Superior temporal gyrus (tissue), 1 donor: ENCODE data around the gene ITCH.
"Not testable (repeated sequence)": the region's sequence is repeated elsewhere in the genome, so short reads cannot be mapped to it uniquely, and the experiment has no call there.

Experiments
- DNase-seq: peaks from one replicate; pipeline ENCODE4 v3.0.0-alpha.2; 2016; ENCODE audit errors: extremely low spot score

ITCH gene

DNA sequence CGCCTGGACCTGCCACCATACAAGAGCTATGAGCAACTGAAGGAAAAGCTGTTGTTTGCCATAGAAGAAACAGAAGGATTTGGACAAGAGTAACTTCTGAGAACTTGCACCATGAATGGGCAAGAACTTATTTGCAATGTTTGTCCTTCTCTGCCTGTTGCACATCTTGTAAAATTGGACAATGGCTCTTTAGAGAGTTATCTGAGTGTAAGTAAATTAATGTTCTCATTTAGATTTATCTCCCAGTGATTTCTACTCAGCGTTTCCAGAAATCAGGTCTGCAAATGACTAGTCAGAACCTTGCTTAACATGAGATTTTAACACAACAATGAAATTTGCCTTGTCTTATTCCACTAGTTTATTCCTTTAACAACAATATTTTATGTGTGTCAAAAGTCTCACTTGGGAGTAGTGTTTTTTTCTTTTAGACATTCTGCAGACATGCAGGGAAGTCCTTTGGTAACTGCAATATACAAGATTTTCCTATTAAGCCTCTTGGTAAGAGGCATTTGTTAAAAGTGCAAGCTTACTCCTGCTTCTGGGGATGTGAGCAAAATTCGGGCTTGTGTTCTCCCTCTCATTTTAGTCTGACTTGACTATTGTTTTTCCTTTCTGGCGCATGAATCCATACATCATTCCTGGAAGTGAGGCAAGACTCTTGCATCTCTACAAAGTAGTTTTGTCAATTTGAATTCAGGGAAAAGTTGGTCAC lies 144.8 kb downstream of the ITCH start:
- DNase-seq = peak; percentile 36

DNA sequence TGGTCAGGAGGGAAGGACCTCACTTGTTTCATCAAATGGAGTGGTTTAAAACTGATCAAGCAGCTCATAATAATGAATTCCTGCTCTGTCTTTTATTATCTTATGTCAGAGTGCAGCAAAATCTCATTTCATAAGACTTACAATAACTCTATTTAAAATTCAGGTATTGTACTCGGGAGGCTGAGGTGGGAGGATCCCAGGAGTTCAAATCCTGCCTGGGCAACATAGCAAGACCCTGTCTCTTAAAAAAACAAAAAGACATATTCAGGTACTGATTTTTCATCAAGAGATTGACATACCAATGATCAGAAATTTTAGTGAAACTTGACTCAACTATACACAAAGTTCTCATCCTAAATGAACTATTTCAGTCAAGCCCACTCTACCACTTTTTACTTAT lies 147.5 kb downstream of the ITCH start:
- DNase-seq = no peak

DNA sequence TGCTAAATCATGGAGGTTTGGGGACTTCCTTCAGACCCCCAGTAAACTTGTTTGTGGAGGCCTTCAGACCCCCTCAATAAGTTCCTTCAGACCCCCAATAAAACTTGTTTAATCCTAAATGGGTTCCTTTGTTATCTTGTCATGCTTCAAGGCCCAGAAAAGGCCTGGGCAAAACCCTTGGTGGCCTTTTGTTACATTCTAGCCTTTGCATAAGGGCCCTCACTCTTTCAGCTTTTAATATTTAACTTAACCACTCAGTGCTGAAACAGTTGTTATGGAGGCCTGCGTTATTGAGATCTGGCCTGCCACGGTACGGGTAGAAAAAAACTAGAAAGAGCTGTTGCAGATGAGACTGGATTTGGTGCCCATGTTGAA lies 148.8 kb downstream of the ITCH start:
- no peak for DNase-seq

DNA sequence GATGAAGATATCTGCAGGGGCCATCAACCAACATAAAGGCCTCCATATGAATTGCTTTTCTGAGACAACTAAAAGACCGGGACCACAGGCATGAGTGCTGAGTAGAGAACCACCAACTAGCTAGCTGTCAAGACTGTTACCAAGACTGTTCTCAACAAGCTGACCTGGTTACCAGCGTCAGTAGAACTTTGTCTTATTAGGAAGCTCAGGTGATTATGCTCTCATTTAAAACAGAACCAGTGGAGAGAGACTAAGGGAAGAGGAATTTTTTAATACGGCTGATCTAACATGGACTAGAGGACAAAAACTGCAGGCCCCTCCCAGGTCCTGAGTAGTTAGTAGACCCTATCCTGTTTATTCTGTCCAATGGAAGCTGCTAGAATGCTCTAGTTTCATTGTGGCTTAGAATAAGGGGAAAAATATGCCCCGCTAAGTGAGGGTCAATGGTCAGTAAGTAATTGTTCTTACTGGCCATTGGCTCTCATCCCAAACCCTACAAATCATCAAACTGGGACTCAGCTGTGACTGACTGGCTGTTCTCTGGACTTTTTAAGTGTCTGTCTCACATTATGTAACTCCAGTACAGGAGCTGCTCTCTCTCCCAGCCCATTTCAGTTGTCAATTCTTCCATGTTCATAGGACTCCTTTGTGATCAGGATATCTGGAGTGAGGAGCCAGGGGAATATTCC lies 149.3 kb downstream of the ITCH start:
- no peak for DNase-seq

- no peak for DNase-seq
Observed at GRCh38 chr20:34512955-34513419, 149.9 kb downstream of the ITCH start.

GRCh38 chr20:34514034-34514433 lies 151.0 kb downstream of the ITCH start:
- DNase-seq = not testable (repeated sequence)

- DNase-seq = no peak
Observed at GRCh38 chr20:34514897-34515483, 151.9 kb downstream of the ITCH start.

DNA sequence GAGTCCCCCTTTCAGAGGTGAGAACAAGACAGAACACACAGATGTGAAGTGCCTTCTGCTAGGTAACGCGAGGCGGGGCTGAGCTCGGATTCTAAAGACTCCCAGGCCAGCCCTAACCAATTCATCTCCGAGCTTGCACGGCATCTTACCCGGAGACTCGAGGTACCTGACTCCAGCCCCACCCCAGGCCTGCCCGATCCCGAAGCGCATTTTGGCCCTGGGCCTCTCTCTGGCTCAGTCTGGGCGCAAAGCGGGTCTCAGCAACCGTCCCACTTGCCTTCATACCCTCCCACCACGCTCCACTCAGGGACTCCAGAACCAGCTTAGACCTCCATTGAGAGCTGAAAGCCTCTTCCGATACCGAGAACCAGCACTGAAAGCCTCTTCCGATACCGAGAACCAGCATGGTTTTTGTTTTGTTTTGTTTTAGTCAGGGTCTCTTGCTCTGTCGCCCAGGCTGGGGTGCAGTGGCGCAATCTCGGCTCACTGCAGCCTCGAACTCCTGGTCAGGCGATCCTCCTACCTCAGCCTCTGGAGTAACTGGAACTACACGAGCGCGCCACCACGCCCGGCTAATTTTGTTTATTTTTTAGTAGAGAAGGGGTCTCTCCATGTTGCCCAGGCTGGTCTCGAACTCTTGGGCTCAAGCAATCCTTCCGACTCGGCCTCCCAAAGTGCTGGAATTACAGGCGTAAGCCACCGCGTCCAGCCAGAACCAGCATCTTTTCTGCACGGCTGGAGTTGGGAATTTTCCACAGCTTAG lies 152.6 kb downstream of the ITCH start:
- no peak for DNase-seq

- peak; percentile 99 for DNase-seq
Observed at GRCh38 chr20:34516247-34517113, 153.4 kb downstream of the ITCH start, which contains the start of gene DYNLRB1. TSS of gene DYNLRB1 (plus strand) at chr20:34516422. CDS start at chr20:34516459, 37 bp downstream.

- no peak for DNase-seq
Observed at GRCh38 chr20:34517114-34517505, 154.0 kb downstream of the ITCH start.

- DNase-seq = not testable (repeated sequence)
Observed at GRCh38 chr20:34518863-34519262, 155.8 kb downstream of the ITCH start.

GRCh38 chr20:34519841-34520240 lies 156.8 kb downstream of the ITCH start:
- not testable (repeated sequence) for DNase-seq

DNA sequence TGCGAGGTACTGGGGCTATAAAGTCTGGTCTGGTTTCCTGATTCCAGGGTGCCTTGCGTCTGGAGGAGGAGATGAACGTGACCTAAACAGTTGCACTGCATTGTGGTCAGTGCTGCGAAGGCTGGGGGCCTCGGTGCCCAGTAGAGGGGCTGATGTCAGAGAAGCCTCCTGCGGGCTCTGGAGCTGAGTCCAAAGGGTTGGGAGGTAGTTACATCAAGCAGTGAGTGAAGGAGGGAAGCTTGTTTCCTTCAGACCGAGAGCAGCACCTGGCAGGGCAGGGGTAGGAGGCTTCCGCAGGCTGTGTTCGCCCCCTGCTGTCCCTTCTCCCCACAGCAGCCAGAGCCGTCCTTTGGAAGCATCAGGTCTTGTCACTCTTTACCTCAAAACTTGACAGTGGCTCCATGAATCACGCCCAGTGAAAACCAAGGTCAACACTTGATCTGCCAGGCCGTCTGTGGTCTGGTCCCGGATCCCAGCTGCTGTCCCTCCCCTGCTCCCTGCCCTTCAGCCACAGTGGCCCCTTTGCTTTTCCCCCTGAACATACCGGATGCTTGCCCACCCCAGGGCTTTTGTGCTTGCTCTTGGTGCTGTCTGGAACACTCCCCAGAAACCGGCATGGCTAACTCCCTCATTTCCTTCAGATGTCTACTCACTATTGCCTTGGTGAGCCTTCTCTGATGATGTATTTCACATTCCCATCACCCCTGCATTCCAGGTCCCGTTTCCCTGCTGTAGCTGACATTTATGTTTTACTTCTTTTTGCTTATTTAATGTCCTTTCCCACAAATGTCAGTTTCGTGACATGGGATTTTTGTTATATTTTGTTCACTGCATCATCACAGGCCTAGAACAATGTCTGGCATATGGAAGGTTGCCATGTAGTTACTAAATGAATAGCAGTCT lies 160.1 kb downstream of the ITCH start:
- no peak for DNase-seq

GRCh38 chr20:34524426-34524825 lies 161.4 kb downstream of the ITCH start:
- DNase-seq = no peak

- DNase-seq = no peak
Observed at GRCh38 chr20:34525342-34525708, 162.3 kb downstream of the ITCH start.

DNA sequence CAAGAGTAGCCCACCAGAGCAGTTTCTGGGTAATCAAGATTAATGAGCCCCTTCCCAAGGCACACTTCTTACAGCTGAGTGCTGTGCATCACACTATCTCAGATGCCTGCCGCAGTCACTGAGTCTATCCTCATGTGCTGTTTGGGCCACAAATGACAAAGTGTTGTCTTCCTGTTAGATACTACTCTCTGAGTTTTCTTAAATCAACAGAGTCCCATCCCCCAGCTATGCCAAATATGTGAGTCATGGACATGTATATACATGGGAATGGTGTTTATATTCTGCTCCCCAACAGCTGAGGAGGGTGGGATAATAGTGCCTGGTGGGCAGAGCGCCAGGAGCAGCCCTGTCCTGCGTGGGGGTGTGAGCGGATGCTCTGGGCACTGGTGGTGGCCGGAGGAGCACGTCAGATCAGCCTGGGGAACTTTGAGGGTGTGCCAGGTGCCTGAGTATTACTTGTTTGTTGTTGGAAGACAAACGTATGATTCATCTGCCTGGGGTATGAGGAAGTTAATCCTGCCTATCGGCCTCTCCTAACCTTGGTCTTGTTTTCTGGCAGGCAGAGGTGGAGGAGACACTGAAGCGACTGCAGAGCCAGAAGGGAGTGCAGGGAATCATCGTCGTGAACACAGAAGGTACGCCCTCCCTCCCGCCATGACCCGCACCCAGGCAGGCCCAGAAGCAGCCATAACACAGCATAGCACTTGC lies 162.8 kb downstream of the ITCH start:
- peak; percentile 83 for DNase-seq

DNA sequence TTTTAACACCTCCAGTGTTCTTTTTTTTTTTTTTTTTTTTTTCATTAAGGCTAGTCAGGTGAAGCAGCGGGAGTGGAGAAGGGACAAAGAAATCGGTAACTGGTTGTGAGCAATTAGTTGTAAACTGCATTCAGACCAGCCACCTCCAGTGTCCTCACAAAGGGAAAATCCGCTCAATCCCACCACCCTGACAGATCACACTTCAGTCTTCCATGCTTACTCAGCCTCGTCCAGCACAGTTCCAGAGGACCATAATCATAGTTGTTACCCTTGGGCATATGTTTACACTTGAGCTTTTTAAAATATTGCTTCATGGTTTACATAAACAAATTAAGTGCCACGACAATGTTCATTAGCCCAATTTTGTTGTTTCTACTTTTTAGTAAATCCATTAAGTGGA lies 163.4 kb downstream of the ITCH start:
- DNase-seq = no peak

DNA sequence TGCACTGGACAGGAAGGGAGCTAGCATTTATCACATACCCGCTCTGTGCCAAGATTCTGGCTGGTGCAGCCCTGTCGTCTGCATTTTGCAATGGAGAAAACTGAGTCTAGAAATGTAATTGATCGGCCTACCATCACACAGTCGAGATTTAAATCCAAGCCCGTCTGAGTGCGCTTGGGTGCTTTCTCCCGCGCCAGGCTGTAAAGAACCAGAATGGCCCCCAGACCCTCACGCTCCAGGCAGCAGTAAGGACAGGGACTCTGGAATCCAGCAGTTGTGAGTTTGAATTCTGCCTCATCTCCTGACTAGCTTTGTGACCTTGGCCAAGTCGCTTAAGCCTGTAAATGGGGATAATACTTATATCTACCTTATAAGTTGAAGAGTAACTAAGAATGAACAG lies 163.9 kb downstream of the ITCH start:
- DNase-seq = no peak

DNA sequence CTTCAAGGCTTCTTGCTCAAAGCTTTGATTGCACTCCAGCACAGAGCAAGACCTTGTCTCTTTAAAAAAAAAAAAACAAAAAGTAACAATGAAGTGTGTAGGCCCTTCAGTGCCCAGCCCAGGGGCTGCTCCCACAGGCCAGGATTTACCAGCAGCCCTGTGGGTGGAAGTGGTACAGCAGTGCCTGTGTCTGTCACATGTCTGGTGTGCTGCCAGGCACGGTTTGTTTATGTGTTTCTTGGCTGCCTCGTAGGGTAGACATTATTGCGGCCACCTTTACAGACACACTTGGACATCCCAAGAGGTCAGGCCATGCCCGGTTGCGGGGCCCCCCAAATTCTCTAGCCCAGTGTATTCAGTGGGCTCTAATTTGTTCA lies 165.8 kb downstream of the ITCH start:
- DNase-seq = no peak

- no peak for DNase-seq
Observed at GRCh38 chr20:34529742-34530141, 166.7 kb downstream of the ITCH start.
